ENCODE measurements around the gene EPHB3. TPM values are rescaled to one million over a fixed set of nuclear protein-coding genes. Genes with fewer than 3 reads are reported as not detected.

Gene EPHB3
- polyA plus RNA-seq, 2 of the 4 experiments (the other 2 are of a cell fraction): 0.36 to 0.50 TPM

DNA sequence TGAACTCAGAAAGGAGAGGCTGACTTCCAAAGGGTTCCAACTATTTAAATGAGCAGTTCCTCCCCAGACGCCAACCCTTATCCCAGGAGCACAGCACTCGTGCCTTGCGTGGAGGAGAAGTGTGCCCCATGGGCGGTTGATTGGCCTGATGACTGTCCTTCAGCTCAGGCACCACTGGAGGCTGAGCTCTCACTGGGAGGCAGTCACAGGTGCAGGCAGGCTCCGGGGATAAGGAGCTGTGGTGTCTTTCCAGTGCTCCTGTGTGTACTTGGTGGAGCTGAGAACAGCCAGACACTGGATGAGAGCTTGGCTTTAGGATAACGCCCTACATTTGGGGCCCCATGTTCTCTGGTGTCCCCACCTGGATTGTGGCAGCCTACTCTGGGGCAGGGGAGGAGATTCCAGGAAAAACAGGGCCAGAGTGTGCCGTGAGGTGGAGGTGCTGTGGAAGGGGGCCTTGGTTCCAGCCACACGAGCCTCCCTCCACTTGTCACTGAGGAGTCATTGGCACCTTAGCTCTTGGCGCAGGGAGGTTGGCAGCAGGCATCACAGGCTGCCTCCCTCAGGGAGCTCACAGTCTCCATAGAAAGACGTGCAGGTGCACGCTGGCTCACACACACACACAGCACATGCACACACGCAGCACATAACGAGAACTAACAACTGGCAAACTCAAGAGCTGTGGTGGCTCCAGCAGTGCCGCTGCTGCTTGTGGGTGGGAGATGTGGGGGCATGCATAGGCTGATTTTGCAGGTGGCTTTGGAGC lies 22.7 kb upstream of the EPHB3 start:
- POLR2A ChIA-PET: no interaction called here
- DNase-seq (ENCODE audit: low read depth in 1 of 2, low spot score in 1 of 2) (no peak), FAIRE-seq (no peak), ATAC-seq (peak; percentile 15 to 28; a peak in 2 of 6 replicates)
- H3K4me1 ChIP-seq: no peaks in the 10 kb centered on the region
- 59% methylated on average over 9 of the region's 14 CpGs for WGBS (ENCODE audit: missing lambda C conversion rate)
- CTCF ChIA-PET: interaction anchor here (1.2 to 11.1 kb wide), 6 partner anchors 8 to 240 kb away, joined by 3 to 171 read pairs (median 20); partner anchors contain the start of genes EPHB3 and THPO
- TF ChIP-seq FOXS1 (CRISPR knock-in tag; IDR thresholded peaks at IDR 0.05): no peak
- TF ChIP-seq, protein P1, sequence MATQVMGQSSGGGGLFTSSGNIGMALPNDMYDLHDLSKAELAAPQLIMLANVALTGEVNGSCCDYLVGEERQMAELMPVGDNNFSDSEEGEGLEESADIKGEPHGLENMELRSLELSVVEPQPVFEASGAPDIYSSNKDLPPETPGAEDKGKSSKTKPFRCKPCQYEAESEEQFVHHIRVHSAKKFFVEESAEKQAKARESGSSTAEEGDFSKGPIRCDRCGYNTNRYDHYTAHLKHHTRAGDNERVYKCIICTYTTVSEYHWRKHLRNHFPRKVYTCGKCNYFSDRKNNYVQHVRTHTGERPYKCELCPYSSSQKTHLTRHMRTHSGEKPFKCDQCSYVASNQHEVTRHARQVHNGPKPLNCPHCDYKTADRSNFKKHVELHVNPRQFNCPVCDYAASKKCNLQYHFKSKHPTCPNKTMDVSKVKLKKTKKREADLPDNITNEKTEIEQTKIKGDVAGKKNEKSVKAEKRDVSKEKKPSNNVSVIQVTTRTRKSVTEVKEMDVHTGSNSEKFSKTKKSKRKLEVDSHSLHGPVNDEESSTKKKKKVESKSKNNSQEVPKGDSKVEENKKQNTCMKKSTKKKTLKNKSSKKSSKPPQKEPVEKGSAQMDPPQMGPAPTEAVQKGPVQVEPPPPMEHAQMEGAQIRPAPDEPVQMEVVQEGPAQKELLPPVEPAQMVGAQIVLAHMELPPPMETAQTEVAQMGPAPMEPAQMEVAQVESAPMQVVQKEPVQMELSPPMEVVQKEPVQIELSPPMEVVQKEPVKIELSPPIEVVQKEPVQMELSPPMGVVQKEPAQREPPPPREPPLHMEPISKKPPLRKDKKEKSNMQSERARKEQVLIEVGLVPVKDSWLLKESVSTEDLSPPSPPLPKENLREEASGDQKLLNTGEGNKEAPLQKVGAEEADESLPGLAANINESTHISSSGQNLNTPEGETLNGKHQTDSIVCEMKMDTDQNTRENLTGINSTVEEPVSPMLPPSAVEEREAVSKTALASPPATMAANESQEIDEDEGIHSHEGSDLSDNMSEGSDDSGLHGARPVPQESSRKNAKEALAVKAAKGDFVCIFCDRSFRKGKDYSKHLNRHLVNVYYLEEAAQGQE (IDR thresholded peaks at IDR 0.05): no peak
- TF ChIP-seq HOXB13 (CRISPR knock-in tag; IDR thresholded peaks at IDR 0.05; ENCODE audit: low read depth): no peak
- no peak for TF ChIP-seq GATA3 (IDR thresholded peaks at IDR 0.05; ENCODE audit: borderline replicate concordance)
- no peak for TF ChIP-seq POLR2A (IDR thresholded peaks at IDR 0.05; ENCODE audit: low read length)
- no peak for TF ChIP-seq TP53 (CRISPR knock-in tag; IDR thresholded peaks at IDR 0.05)
- TF ChIP-seq, protein P2, sequence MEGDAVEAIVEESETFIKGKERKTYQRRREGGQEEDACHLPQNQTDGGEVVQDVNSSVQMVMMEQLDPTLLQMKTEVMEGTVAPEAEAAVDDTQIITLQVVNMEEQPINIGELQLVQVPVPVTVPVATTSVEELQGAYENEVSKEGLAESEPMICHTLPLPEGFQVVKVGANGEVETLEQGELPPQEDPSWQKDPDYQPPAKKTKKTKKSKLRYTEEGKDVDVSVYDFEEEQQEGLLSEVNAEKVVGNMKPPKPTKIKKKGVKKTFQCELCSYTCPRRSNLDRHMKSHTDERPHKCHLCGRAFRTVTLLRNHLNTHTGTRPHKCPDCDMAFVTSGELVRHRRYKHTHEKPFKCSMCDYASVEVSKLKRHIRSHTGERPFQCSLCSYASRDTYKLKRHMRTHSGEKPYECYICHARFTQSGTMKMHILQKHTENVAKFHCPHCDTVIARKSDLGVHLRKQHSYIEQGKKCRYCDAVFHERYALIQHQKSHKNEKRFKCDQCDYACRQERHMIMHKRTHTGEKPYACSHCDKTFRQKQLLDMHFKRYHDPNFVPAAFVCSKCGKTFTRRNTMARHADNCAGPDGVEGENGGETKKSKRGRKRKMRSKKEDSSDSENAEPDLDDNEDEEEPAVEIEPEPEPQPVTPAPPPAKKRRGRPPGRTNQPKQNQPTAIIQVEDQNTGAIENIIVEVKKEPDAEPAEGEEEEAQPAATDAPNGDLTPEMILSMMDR (IDR thresholded peaks at IDR 0.05): no peak
- TF ChIP-seq, protein P3, sequence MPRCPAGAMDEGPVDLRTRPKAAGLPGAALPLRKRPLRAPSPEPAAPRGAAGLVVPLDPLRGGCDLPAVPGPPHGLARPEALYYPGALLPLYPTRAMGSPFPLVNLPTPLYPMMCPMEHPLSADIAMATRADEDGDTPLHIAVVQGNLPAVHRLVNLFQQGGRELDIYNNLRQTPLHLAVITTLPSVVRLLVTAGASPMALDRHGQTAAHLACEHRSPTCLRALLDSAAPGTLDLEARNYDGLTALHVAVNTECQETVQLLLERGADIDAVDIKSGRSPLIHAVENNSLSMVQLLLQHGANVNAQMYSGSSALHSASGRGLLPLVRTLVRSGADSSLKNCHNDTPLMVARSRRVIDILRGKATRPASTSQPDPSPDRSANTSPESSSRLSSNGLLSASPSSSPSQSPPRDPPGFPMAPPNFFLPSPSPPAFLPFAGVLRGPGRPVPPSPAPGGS (IDR thresholded peaks at IDR 0.05): no peak
- no peak for TF ChIP-seq MYC (IDR thresholded peaks at IDR 0.05; ENCODE audit: borderline replicate concordance, low read length)
- TF ChIP-seq, protein P4, sequence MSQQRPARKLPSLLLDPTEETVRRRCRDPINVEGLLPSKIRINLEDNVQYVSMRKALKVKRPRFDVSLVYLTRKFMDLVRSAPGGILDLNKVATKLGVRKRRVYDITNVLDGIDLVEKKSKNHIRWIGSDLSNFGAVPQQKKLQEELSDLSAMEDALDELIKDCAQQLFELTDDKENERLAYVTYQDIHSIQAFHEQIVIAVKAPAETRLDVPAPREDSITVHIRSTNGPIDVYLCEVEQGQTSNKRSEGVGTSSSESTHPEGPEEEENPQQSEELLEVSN (IDR thresholded peaks at IDR 0.05; ENCODE audit: borderline replicate concordance, low read depth): no peak
- TF ChIP-seq ZFP36 (IDR thresholded peaks at IDR 0.05; ENCODE audit: borderline replicate concordance, partially characterized antibody): no peak
- TF ChIP-seq HOXA7 (CRISPR knock-in tag; IDR thresholded peaks at IDR 0.05): no peak
- TF ChIP-seq RCOR1 (IDR thresholded peaks at IDR 0.05; ENCODE audit: low read depth, low read length): no peak
- TF ChIP-seq, protein P5, sequence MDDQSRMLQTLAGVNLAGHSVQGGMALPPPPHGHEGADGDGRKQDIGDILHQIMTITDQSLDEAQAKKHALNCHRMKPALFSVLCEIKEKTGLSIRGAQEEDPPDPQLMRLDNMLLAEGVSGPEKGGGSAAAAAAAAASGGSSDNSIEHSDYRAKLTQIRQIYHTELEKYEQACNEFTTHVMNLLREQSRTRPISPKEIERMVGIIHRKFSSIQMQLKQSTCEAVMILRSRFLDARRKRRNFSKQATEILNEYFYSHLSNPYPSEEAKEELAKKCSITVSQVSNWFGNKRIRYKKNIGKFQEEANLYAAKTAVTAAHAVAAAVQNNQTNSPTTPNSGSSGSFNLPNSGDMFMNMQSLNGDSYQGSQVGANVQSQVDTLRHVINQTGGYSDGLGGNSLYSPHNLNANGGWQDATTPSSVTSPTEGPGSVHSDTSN (IDR thresholded peaks at IDR 0.05): no peak
- H3K27ac ChIP-seq: no peak overlapping the region
- H3K4me2 ChIP-seq: no peak overlapping the region
- no peak overlapping the region for H3K4me3 ChIP-seq
- no peaks in the 10 kb centered on the region for H3K9me3 ChIP-seq

DNA sequence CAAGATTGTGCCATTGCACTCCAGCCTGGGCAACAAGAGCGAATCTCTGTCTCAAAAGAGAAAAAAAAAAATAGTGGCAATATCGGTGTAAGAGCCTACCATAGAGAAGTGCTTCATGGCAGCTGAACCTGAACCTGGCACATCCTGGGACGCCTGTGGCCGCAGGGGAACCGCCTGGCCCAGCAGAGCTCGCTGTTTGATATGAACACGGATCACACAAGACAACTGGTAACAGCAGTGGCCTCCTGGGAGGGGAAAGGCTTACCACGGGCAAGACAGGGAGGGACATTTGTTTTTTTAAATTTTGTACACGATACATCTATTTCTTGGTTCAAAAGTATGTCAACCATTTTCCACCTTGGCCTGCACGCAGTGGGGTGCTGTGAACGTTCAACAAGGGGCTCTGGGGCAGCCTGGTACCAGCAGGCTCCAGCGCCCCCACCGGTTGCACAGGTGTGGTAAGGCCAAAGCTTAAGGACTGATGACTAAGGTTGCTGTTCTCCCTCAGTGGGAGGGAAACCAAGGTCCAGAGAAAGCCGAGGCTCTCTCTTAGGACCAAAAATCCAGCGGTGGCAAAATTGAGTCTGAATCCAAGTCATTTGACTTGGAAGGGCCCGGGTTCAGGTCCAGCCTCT lies 21.7 kb upstream of the EPHB3 start:
- no peak for TF ChIP-seq RAD21 (conservative IDR thresholded peaks at IDR 0.05 in 1 of 2, IDR thresholded peaks at IDR 0.05 in 1 of 2)
- ChIA-PET POLR2A (no interaction called here), CTCF (interaction anchor here (0.6 to 11.1 kb wide), 13 partner anchors 9 to 193 kb away, joined by 3 to 171 read pairs (median 4); partner anchors contain the start of genes EPHB3 and THPO)
- WGBS (ENCODE audit: missing lambda C conversion rate): 57% methylated on average over 15 of the region's 16 CpGs
- no peaks in the 10 kb centered on the region for H3K4me1 ChIP-seq
- ATAC-seq: no peak
- H3K9me3 ChIP-seq: no peaks in the 10 kb centered on the region
- H3K4me2 ChIP-seq: no peak overlapping the region
- DNase-seq (ENCODE audit: low read depth in 1 of 2, low spot score in 1 of 2): no peak
- no peak overlapping the region for H3K27ac ChIP-seq
- no peak for FAIRE-seq
- no peak overlapping the region for H3K4me3 ChIP-seq
